ENCODE data around the gene MPZL2. TPM values are rescaled to one million over a fixed set of nuclear protein-coding genes. Genes with fewer than 3 reads are reported as not detected.

MPZL2 gene
- total RNA-seq, 1 donor from 2014 or later: 2.3 TPM

- Mint-ChIP-seq H3K9me3 (no peaks in the 10 kb centered on the region), H3K36me3 (no peaks in the 10 kb centered on the region), H3K4me1 (no peaks in the 10 kb centered on the region), H3K27ac (no peak within 1 kb of the TSS), H3K4me3 (no peak within 1 kb of the TSS), H3K27me3 (ENCODE audit: insufficient read depth, low read depth) (peaks cover 2% of the 10 kb centered on the region)
- Histone ChIP-seq H3K4me3 (no peak within 1 kb of the TSS), H4K20me1 (ENCODE audit: low read depth) (no peaks in the 10 kb centered on the region), H3K27ac (no peak within 1 kb of the TSS), H3K9ac (no peak within 1 kb of the TSS), H2AFZ (replicated peaks) (no peak within 1 kb of the TSS), H3K79me2 (ENCODE audit: low read depth) (no peaks in the 10 kb centered on the region), H3F3A (ENCODE audit: low read depth) (no peaks in the 10 kb centered on the region), H3K4me1 (no peaks in the 10 kb centered on the region), H3K4me2 (no peak within 1 kb of the TSS), H3K27me3 (peaks cover 4% of the 10 kb centered on the region), H3K9me3 (ENCODE audit: low read depth) (no peaks in the 10 kb centered on the region), H3K36me3 (no peaks in the 10 kb centered on the region)
- DNase-seq (ENCODE audit: low spot score): no peak
- TF ChIP-seq EZH2phosphoT487 (IDR thresholded peaks at IDR 0.05): no peak
- TF ChIP-seq CTCF (IDR thresholded peaks at IDR 0.05): no peak
Observed at GRCh38 chr11:118224511-118225188, 39.4 kb downstream of the MPZL2 start, which contains the start of gene JAML. JAML (minus strand) TSS chr11:118225011; CDS start chr11:118214866, 10,145 bp downstream.

GRCh38 chr11:118223992-118224391 lies 40.1 kb downstream of the MPZL2 start:
- peaks cover 2% of the 10 kb centered on the region for H3K27me3 Mint-ChIP-seq (ENCODE audit: insufficient read depth, low read depth)
- Histone ChIP-seq H4K20me1 (ENCODE audit: low read depth) (no peaks in the 10 kb centered on the region), H3F3A (ENCODE audit: low read depth) (no peaks in the 10 kb centered on the region), H3K36me3 (no peaks in the 10 kb centered on the region), H3K4me2 (no peak overlapping the region), H3K27ac (no peak overlapping the region), H3K9me3 (ENCODE audit: low read depth) (no peaks in the 10 kb centered on the region), H3K27me3 (peaks cover 4% of the 10 kb centered on the region), H2AFZ (replicated peaks) (no peak overlapping the region), H3K4me1 (no peaks in the 10 kb centered on the region), H3K4me3 (no peak overlapping the region), H3K79me2 (ENCODE audit: low read depth) (no peaks in the 10 kb centered on the region), H3K9ac (no peak overlapping the region)
- H3K27ac Mint-ChIP-seq: no peak overlapping the region
- H3K36me3 Mint-ChIP-seq: no peaks in the 10 kb centered on the region
- H3K9me3 Mint-ChIP-seq: no peaks in the 10 kb centered on the region
- no peak for TF ChIP-seq EZH2 (IDR thresholded peaks at IDR 0.05)
- TF ChIP-seq EZH2phosphoT487 (IDR thresholded peaks at IDR 0.05): no peak
- TF ChIP-seq CTCF (IDR thresholded peaks at IDR 0.05): no peak
- no peaks in the 10 kb centered on the region for H3K4me1 Mint-ChIP-seq
- DNase-seq (ENCODE audit: low spot score): no peak
- H3K4me3 Mint-ChIP-seq: no peak overlapping the region

GRCh38 chr11:118223570-118223969 lies 40.5 kb downstream of the MPZL2 start:
- no peaks in the 10 kb centered on the region for H3K9me3 Mint-ChIP-seq
- TF ChIP-seq CTCF (IDR thresholded peaks at IDR 0.05): no peak
- no peak for TF ChIP-seq EZH2 (IDR thresholded peaks at IDR 0.05)
- TF ChIP-seq EZH2phosphoT487 (IDR thresholded peaks at IDR 0.05): no peak
- no peak overlapping the region for H2AFZ ChIP-seq (replicated peaks)
- H3K4me1 ChIP-seq: no peaks in the 10 kb centered on the region
- H4K20me1 ChIP-seq (ENCODE audit: low read depth): no peaks in the 10 kb centered on the region
- H3K4me3 ChIP-seq: no peak overlapping the region
- no peaks in the 10 kb centered on the region for H3K36me3 Mint-ChIP-seq
- no peak overlapping the region for H3K27ac Mint-ChIP-seq
- no peak overlapping the region for H3K4me2 ChIP-seq
- H3K27me3 Mint-ChIP-seq (ENCODE audit: insufficient read depth, low read depth): peaks cover 2% of the 10 kb centered on the region
- no peaks in the 10 kb centered on the region for H3F3A ChIP-seq (ENCODE audit: low read depth)
- peaks cover 4% of the 10 kb centered on the region for H3K27me3 ChIP-seq
- H3K9me3 ChIP-seq (ENCODE audit: low read depth): no peaks in the 10 kb centered on the region
- no peak overlapping the region for H3K4me3 Mint-ChIP-seq
- H3K9ac ChIP-seq: no peak overlapping the region
- no peaks in the 10 kb centered on the region for H3K4me1 Mint-ChIP-seq
- no peaks in the 10 kb centered on the region for H3K79me2 ChIP-seq (ENCODE audit: low read depth)
- no peak overlapping the region for H3K27ac ChIP-seq
- no peak for DNase-seq (ENCODE audit: low spot score)
- no peaks in the 10 kb centered on the region for H3K36me3 ChIP-seq

Data from neural progenitor cell (in vitro differentiated cells).